Body of pancreas (tissue), 4 donors: ENCODE measurements around the gene USHBP1.

Experiments used
- CTCF ChIP-seq, 7 experiments: fragments of 450-650 bp in 4 of 7; fragments of 200-600 bp in 3 of 7; sonication (generic) in 3 of 7; IDR thresholded peaks; one replicate each; pipeline ENCODE4 v1.5.1; 2016 to 2019; ENCODE audit warnings: antibody characterized with exemption in 7 of 7
- POLR2A ChIP-seq, 3 donors: fragments of 450-650 bp; IDR thresholded peaks; one replicate each; pipeline ENCODE4 v1.6.1; 2016; ENCODE audit warnings: antibody characterized with exemption in 3 of 3, mild to moderate bottlenecking in 2 of 3

- TF ChIP-seq CTCF (IDR thresholded peaks at IDR 0.05) = no peak
- no peak for TF ChIP-seq POLR2A (IDR thresholded peaks at IDR 0.05)
Measured at GRCh38 chr19:17254636-17255035, 9.9 kb downstream of the USHBP1 start.
